ENCODE measurements around the gene C6orf15.

DNA sequence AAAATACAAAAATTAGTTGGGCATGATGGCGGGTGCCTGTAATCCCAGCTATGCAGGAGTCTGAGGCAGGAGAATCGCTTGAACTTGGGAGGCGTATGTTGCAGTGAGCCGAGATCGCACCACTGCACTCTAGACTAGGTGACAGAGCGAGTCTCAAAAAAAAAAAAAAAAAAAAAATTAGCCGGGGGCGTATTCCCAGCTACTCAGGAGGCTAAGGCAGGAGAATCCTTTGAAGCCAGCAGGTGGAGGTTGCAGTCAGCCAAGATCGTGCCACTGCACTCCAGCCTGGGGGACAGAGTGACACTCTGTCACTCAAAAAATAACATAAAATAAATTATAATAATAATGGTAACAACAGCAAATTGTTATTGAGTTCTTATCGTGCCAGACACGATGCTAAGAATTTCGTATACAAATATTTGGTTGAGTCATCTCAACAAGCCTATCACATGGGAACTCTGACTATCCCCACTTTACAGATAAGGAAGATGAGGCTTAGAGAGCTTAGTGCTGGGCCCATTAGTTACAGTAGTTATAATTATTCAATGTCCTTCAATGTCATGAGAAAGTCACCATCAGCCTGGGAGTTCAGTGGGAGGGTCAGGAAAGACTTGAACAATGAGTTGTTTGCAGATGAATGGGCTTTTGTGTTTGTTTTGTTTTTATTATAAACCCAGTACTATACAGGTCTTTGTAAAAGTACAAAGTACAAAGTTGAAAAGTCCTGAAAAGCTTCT lies 19.4 kb downstream of the C6orf15 start:
- TF ChIP-seq, protein P1, sequence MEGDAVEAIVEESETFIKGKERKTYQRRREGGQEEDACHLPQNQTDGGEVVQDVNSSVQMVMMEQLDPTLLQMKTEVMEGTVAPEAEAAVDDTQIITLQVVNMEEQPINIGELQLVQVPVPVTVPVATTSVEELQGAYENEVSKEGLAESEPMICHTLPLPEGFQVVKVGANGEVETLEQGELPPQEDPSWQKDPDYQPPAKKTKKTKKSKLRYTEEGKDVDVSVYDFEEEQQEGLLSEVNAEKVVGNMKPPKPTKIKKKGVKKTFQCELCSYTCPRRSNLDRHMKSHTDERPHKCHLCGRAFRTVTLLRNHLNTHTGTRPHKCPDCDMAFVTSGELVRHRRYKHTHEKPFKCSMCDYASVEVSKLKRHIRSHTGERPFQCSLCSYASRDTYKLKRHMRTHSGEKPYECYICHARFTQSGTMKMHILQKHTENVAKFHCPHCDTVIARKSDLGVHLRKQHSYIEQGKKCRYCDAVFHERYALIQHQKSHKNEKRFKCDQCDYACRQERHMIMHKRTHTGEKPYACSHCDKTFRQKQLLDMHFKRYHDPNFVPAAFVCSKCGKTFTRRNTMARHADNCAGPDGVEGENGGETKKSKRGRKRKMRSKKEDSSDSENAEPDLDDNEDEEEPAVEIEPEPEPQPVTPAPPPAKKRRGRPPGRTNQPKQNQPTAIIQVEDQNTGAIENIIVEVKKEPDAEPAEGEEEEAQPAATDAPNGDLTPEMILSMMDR (IDR thresholded peaks at IDR 0.05), result no peak
- TF ChIP-seq POLR2A (IDR thresholded peaks at IDR 0.05), result no peak
